IPS-15b (cell line): ENCODE data around the gene PGLYRP2.

Experiments
- H3K27me3 ChIP-seq: one replicate; pipeline ENCODE4 v1.6.1; 2013; ENCODE audit warnings: low read length; ENCODE audit not compliant: control insufficient read depth, insufficient read depth
- H3K36me3 ChIP-seq: one replicate; pipeline ENCODE4 v1.6.1; 2013; ENCODE audit warnings: low read length; ENCODE audit not compliant: control insufficient read depth, insufficient read depth
- H3K4me1 ChIP-seq: one replicate; pipeline ENCODE4 v1.6.1; 2013; ENCODE audit warnings: mild to moderate bottlenecking, low read length; ENCODE audit not compliant: control insufficient read depth, insufficient read depth
- H3K4me3 ChIP-seq: one replicate; pipeline ENCODE4 v1.5.1; 2013; ENCODE audit warnings: low read depth, low read length
- H3K9ac ChIP-seq: one replicate; pipeline ENCODE4 v1.6.1; 2013; ENCODE audit warnings: low read depth, mild to moderate bottlenecking, low read length
- H3K9me3 ChIP-seq: one replicate; pipeline ENCODE4 v1.6.1; 2013; ENCODE audit warnings: mild to moderate bottlenecking, low read length; ENCODE audit not compliant: control insufficient read depth, insufficient read depth

PGLYRP2 gene

DNA sequence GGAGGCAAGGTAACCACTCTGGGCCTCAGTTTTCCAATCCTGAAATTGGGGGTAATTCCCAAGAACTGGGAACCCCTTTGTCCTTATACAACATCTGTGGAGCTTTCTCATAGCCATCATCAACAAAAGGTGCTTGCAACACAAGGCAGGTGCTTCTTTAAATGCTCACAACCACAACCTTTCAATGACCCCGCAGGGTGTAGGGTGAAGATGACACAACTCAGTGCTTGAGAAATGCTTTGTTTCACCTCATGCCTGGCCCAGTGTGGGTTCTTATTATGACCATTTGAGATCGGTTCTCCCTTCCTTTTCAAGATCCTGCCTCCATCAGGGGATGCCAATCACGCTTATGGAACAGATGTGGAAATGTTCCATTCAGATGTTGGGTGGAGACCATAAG is 38.0 kb downstream of the PGLYRP2 start:
- Histone ChIP-seq H3K9ac (no peak overlapping the region), H3K9me3 (no peaks in the 10 kb centered on the region), H3K4me1 (no peaks in the 10 kb centered on the region), H3K36me3 (no peaks in the 10 kb centered on the region), H3K4me3 (no peak overlapping the region), H3K27me3 (no peaks in the 10 kb centered on the region)

DNA sequence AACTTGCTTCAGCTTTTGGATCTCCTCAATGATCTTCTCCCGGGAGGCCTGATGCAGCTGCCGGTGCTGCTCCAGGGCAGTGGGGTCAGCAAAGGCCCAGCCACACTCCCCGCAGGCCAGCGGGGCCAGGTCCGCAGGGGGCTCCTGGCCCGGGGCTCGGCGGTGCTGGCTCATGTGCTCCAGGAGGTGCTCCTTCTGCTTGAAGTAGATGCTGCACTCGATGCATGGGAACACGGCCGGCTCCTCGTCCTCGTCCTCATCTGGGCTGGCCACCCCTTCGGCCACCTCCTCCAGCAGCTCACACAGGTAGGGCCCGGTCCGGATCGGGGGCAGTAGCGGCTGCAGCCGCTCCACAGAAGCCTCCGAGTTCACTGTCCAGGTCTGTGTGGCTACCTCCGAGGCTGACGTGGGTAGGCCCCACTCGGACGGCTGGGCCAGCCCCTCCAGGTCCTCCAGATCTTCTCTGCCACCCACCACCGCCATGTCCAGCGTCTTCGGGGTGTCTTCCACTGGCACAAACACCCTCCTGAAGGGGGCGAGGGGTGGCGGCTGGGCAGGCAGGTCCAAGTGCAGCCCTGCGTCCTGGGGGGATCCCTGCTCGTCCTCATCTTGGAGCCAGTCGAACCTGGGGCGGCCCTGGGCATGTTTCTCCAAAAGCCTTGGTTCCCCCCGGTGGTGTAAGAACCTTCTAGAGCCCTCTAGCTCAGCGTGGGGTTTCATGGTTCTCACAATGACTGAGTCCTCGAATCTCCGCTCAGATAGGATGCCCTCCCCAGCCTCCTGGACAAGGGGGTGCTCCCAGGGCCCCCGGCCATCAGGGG is 39.3 kb downstream of the PGLYRP2 start:
- Histone ChIP-seq H3K4me1 (no peaks in the 10 kb centered on the region), H3K4me3 (no peak overlapping the region), H3K9ac (no peak overlapping the region), H3K9me3 (no peaks in the 10 kb centered on the region), H3K36me3 (no peaks in the 10 kb centered on the region), H3K27me3 (no peaks in the 10 kb centered on the region)

DNA sequence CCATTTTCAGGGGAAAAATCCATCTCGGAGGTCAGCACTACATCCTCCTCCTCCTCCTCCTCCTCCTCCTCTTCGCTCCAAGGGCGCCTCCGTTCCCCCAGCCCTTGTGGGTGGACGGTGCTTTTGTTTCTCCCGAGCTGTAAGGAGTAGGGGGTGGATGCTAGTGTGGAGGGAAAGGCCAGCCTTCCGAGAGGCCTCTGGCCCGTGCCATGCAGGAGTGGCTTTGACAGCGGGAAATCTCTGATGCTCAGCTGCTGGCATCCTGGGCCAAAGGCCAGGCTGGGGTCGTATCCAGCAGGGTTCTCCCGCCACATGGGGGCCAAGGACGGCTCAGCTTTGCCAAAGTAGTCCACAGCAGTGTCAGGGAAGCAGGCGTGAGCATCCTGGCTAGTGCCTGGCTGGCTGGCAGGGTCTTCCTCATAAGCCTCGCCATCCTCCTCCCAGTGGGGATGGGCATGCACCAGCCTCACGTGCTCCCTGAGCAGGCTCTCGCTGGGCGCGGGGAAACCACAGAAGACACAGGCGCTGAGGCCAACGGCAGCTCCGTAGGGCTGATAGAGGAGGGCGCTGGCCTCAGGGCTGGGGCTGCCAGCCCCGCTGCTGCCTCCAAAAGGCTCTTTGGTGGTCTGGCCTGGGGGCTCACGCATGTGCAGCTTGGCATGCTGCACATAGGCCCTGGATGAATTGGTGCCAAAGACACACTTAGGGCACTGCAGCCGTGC is 40.1 kb downstream of the PGLYRP2 start:
- Histone ChIP-seq H3K9me3 (no peaks in the 10 kb centered on the region), H3K27me3 (no peaks in the 10 kb centered on the region), H3K9ac (no peak overlapping the region), H3K36me3 (no peaks in the 10 kb centered on the region), H3K4me3 (no peak overlapping the region), H3K4me1 (no peaks in the 10 kb centered on the region)

DNA sequence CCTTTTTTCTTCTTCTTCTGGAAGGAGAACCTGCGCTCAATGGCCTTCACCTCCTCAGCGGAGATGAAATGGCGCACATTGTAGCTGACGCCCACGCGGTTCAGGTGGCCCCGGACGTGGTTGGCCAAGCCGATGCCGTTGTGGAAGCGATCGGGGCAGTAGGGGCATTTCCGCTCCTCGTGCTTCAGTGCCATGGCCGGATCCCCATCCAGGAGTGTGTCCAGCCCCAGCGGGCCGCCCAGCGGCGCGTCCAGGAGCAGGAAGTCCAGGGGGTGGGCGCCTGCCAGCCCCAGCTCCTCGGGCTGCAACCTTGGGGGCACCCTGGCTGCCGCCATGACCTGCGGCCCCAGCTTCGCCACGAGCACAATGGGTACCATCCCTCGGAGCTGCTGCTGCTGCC is 40.7 kb downstream of the PGLYRP2 start:
- Histone ChIP-seq H3K9me3 (no peaks in the 10 kb centered on the region), H3K9ac (no peak overlapping the region), H3K27me3 (no peaks in the 10 kb centered on the region), H3K4me3 (no peak overlapping the region), H3K4me1 (peaks cover 1% of the 10 kb centered on the region), H3K36me3 (no peaks in the 10 kb centered on the region)

DNA sequence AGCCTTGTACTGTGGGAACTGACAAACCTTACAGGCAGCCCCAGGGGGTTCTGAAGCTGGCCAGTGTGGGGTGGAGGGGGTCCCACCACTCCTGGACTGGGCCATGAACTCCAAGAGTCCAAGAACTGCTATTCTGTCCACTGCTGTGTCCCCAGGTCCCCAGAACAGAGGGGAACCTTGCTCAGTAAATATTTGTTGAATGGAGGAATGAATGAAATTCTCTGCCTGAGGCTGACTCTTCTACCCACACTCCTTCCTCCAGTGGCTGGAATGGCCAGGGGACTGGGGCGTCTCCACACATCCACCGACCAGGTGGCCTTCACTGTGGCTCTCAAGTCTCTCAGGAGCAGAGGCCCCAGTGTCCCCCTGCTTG is 41.2 kb downstream of the PGLYRP2 start:
- Histone ChIP-seq H3K9ac (no peak overlapping the region), H3K27me3 (no peaks in the 10 kb centered on the region), H3K4me1 (peaks cover 5% of the 10 kb centered on the region), H3K4me3 (no peak overlapping the region), H3K9me3 (no peaks in the 10 kb centered on the region), H3K36me3 (no peaks in the 10 kb centered on the region)

DNA sequence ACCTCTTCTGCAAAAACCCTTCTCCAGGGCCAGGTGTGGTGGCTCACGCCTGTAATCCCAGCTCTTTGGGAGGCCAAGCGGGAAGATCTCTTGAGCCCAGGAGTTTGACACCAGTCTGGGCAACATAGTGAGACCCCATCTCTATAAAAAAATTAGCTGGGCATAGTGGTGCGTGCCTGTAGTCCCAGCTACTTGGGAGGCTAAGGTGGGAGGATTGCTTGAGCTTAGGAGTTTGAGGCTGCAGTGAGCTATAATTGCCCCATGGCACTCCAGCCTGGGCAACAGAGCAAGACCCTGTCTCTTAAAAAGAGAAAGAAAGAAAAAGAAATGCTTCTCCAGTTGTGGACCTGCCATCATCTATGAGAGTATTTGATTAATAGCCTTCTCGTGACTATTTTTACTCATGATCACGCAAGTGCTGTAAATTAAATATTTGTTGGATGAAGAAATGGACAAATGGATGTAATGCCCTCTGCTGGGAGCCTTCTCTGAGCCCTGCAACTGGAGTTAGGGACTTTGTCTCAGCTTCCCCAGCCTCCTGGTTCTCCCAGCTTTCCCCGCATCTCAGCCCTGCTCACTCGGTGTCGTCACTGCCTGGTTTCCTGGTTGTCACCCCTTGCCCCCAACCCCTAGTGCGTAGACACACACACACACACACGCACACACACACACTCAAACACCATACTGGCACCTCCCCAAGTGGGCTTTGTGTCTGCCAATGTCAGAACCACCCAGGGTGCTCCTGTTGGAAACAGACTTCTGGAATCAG is 41.8 kb downstream of the PGLYRP2 start:
- H3K4me3 ChIP-seq: no peak overlapping the region
- H3K27me3 ChIP-seq: no peaks in the 10 kb centered on the region
- peaks cover 5% of the 10 kb centered on the region for H3K4me1 ChIP-seq
- no peaks in the 10 kb centered on the region for H3K9me3 ChIP-seq
- no peak overlapping the region for H3K9ac ChIP-seq
- no peaks in the 10 kb centered on the region for H3K36me3 ChIP-seq

DNA sequence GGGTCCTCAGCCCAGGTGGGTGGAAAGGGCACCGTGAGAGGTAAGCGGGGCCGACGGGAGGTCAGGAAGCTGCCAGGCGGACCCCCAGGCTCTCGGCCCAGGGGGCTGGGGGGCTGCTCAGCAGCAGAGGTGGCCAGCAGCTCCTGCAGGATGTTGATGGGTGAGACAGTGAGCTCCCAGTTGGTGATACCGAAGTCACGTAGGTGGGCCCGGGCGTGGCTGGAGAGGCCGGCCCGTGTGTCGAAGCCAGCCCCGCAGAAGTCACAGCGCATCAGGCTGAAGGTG is 42.5 kb downstream of the PGLYRP2 start:
- Histone ChIP-seq H3K9me3 (no peaks in the 10 kb centered on the region), H3K4me3 (no peak overlapping the region), H3K4me1 (peaks cover 5% of the 10 kb centered on the region), H3K9ac (no peak overlapping the region), H3K27me3 (no peaks in the 10 kb centered on the region), H3K36me3 (no peaks in the 10 kb centered on the region)

DNA sequence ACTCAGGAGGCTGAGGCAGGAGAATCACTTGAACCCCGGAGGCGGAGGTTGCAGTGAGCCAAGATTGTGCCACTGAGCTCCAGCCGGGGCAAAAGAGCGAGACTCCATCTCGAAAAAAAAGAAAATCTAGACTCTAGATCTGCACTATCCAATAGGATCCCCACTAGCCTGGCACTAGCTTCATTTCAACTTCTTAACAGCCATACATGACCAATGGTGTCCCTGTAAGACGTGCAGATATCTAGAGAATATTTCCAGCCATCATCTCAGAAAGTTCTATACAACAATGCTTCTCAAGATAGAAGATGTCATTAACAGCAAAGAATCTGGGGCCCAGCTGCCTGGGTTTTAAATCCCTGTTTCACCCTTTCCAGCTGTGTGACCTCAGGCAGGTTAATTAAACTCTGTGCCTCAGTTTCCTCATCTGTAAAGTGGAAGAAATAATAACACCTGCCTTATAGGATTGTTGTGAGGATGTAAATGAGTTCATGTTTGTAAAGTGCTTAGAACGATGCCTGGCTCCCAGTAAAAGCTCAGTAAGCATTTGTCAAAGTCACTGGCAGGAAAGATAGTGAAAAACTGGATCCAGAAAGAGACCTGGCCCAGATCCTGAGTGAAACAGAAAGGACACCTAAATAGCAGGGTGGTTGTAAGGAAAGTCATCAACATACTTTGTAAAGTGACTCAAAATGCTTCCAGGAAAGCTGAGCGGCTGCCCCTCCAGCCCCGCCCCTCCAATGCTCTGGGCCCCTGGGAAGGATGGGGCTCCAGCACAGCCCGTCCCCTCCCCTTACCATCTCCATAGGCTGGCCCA is 43.1 kb downstream of the PGLYRP2 start:
- Histone ChIP-seq H3K4me1 (peaks cover 5% of the 10 kb centered on the region), H3K9me3 (no peaks in the 10 kb centered on the region), H3K36me3 (no peaks in the 10 kb centered on the region), H3K9ac (no peak overlapping the region), H3K4me3 (no peak overlapping the region), H3K27me3 (no peaks in the 10 kb centered on the region)

DNA sequence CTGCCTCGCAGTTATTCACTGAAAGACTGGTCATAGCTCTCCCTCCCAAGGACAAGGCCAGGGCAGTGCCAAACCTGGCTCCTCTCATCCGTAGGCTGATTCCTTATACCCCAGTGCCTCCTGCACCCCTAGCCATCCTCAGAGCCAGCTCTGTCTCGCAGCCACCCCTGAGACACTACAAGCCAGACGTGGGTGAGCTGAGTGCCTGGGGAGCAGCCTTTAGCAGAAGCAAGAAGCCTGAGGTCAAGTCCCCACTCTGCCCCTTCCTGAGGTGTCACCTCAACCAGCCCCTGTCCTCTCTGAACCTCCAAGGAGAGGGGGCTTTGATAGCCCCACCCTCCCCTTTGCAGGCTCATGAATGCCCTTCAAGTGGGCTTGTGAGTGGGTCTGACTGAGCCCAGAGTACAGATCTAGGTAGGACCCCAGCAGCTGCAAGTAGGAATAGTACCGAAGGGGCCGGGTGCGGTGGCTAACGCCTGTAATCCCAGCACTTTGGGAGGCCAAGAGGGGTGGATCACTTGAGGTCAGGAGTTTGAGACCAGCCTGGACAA is 45.7 kb downstream of the PGLYRP2 start:
- H3K36me3 ChIP-seq: peaks cover 3% of the 10 kb centered on the region
- H3K4me1 ChIP-seq: peaks cover 5% of the 10 kb centered on the region
- no peaks in the 10 kb centered on the region for H3K27me3 ChIP-seq
- peak overlapping the region; percentile 90 for H3K4me3 ChIP-seq
- no peak overlapping the region for H3K9ac ChIP-seq
- H3K9me3 ChIP-seq: no peaks in the 10 kb centered on the region

DNA sequence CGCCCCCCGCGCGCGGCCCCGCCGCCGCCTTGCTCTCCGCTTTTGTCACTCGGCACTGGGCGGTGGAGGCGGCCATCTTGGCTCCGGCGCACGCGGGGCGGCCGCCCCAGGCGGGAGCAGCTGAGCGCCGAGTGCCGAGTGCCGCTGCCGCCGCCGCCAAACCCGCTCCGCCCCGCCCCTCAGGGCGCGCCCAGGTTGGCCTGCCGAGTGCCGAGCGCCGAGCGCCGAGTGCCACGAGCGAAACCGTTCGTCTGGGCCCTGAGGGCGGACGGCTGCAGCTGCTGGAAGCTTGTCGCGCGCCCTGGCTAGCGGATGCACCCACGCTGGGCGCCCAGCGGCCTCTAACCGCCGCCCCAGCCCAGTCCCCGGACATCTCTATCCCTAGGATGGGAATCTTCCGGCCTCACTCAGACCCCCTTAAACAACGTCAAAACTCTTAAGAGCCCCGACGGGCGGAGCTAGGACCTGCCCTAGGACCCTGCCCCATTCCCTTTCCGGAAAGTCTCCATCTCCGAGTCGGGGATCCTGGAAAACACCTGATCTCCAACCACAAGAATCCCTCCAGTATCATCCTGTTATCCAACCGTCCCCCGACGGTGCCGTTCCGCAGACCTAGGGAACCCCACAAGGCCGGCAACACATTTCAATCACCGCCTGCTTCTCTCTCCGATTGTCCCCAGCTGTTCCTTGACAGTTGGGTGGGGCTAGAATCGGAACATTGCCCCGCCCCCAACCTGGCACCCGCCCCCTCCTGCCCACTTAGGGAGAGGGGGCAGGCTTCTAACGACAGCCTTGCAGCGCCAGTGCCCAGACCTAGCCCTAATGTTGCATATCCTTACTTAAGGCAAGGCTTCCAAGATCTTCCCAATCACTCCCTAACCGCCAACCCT is 46.4 kb downstream of the PGLYRP2 start:
- Histone ChIP-seq H3K4me3 (peak overlapping the region; percentile 90), H3K9me3 (no peaks in the 10 kb centered on the region), H3K36me3 (peaks cover 3% of the 10 kb centered on the region), H3K27me3 (no peaks in the 10 kb centered on the region), H3K9ac (peak overlapping the region; percentile 54), H3K4me1 (peaks cover 5% of the 10 kb centered on the region)
